GM10248 (cell line): ENCODE results near the gene MT1A.

Experiments
- CTCF ChIA-PET: fragments of 300-600 bp; sonication (Branson Sonifier 250); formaldehyde crosslinking; extraction: SDS; loops from one replicate; lab custom pipeline; 2021; ENCODE audit warnings: antibody characterized with exemption; lab: Yijun Ruan, JAX
- POLR2A ChIA-PET: fragments of 350-650 bp; sonication (Branson Sonifier 250); formaldehyde crosslinking; extraction: SDS; loops from one replicate; lab custom pipeline; 2020; ENCODE audit warnings: antibody characterized with exemption; lab: Yijun Ruan, JAX
- DNase-seq: peaks from one replicate; pipeline ENCODE4 v3.0.0; 2012; ENCODE audit errors: extremely low spot score
- TF ChIP-seq, protein P1 (sequence below): IDR thresholded peaks from 2 replicates; pipeline ENCODE4 v1.5.1; 2012; ENCODE audit warnings: mild to moderate bottlenecking, low read depth; ENCODE audit errors: extremely low read depth, missing control alignments, control extremely low read depth

MT1A gene

DNA sequence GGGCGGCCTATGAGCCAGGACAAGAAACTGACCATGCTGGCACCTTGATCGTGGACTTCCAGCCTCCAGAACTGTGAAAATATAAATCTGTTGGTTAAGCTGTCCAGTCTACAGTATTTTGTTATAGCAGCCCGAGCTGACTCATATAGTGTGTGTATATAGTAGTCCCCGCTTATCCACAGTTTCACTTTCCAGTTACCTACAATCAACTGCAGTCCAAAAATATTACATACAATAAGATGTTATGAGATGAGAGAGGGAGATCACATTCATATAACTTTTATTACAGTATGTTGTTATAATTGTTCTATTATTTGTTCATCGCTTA is 44.2 kb upstream of the MT1A start:
- POLR2A ChIA-PET, result no interaction called here
- CTCF ChIA-PET, result interaction anchor here (1.3 kb wide), 1 partner anchor 17 kb away, joined by 6 read pairs; no protein-coding TSS in a partner anchor
- TF ChIP-seq, protein P1, sequence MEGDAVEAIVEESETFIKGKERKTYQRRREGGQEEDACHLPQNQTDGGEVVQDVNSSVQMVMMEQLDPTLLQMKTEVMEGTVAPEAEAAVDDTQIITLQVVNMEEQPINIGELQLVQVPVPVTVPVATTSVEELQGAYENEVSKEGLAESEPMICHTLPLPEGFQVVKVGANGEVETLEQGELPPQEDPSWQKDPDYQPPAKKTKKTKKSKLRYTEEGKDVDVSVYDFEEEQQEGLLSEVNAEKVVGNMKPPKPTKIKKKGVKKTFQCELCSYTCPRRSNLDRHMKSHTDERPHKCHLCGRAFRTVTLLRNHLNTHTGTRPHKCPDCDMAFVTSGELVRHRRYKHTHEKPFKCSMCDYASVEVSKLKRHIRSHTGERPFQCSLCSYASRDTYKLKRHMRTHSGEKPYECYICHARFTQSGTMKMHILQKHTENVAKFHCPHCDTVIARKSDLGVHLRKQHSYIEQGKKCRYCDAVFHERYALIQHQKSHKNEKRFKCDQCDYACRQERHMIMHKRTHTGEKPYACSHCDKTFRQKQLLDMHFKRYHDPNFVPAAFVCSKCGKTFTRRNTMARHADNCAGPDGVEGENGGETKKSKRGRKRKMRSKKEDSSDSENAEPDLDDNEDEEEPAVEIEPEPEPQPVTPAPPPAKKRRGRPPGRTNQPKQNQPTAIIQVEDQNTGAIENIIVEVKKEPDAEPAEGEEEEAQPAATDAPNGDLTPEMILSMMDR, result no peak

DNA sequence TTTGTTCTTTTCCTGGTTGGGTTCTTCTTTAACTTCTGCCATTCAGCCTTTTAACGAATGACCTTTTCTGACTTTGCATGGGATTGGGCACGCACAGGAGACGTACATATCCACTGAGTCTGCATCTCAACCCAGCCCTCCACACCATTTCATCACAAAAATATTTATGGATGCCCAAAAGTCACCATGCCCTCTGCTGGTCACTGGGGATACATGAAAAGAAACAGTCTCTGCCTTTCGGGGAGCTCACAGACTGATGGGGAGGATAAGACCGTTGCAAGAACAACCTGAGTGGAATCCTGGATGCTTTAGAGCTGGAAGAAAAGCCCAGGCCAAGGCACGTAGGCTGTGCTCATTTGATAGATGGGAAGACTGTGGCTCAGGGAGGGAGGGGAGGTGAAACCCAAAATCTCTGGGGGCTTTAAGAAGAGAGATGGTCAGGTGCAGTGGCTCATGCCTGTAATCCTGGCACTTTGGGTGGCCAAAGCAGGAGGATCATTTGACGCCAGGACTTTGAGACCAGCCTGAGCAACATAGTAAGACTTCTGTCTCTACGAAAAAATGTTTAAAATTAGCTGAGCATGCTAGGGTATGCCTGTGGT is 38.0 kb upstream of the MT1A start:
- DNase-seq, result peak; percentile 57
- TF ChIP-seq, protein P1, result peak; percentile 63
- ChIA-PET POLR2A (interaction anchor here (0.5 kb wide), 1 partner anchor 304 kb away, joined by 6 read pairs; no protein-coding TSS in a partner anchor), CTCF (interaction anchor here (1.0 to 4.4 kb wide), 15 partner anchors 9 to 153 kb away, joined by 3 to 28 read pairs (median 4); partner anchors contain the start of gene MT1E)

More for the DNA sequence above, 44.2 kb upstream of the MT1A start:
- no peak for DNase-seq

DNA sequence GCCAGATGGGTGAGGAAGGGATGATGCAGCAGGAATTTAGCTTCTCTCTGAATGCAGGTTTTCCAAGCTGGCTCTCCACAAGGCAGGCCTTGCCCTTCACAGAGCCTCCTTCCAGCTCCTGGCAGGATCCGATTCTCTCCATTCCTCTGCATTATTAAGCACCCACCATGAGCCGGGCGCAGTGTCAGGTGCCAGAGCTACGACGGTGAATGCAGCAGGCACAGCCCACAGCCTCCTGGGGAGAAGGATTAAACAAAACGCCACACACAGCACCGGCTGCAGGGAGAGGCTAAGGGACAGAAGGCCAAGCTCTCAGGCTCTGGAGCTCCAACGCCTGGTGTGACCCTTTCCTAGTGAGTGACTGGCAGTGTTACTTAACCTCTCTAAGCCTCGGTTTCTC is 37.1 kb upstream of the MT1A start:
- ChIA-PET CTCF (interaction anchor here (1.0 to 4.4 kb wide), 14 partner anchors 9 to 154 kb away, joined by 3 to 28 read pairs (median 4); partner anchors contain the start of gene MT1E), POLR2A (no interaction called here)
- DNase-seq, result no peak
- TF ChIP-seq, protein P1, result no peak

DNA sequence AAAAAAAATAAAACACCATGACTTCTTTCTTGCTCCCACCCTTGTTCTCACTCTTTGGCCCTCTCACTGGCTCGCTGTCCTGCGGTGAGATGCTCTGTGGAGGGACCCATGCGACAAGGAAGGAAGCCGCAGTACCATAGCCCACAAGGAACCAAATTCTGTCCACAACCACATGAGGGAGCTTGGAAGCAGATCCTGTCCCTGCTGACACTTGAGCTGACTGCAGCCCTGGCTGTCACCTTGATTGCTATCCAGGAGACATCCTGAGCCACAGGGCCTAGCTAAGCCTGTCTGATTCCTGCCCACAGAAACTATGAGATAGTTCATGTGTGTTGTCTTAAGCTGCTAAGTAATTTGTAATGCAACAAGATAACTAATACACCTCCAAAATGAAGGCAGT is 34.9 kb upstream of the MT1A start:
- CTCF ChIA-PET, result interaction anchor here (0.6 to 4.4 kb wide), 8 partner anchors 10 to 143 kb away, joined by 3 to 35 read pairs (median 3); no protein-coding TSS in a partner anchor
- TF ChIP-seq, protein P1, result peak; percentile 27
- POLR2A ChIA-PET, result no interaction called here
- DNase-seq, result no peak

DNA sequence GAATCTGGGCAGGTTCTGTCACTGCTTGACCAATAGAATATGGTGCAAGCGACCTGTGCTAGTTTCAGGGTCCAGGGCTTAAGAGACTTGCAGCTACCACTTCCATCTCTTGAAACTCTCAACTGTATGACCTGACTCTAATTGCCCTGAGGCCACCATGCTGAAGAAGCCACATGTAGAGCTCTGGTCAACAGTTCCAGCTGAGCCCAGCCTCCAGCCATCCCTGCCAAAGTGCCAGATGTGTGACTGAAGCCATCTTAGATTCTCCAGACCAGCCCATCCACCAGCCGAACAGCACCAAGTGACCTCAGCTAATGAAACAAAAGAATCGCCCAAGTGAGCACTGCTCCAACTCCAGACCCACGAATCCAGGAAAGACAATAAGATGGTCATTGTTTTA is 33.5 kb upstream of the MT1A start:
- ChIA-PET CTCF (interaction anchor here (0.9 to 4.3 kb wide), 4 partner anchors 29 to 359 kb away, joined by 3 to 35 read pairs (median 4); no protein-coding TSS in a partner anchor), POLR2A (no interaction called here)
- no peak for DNase-seq
- TF ChIP-seq, protein P1, result no peak

DNA sequence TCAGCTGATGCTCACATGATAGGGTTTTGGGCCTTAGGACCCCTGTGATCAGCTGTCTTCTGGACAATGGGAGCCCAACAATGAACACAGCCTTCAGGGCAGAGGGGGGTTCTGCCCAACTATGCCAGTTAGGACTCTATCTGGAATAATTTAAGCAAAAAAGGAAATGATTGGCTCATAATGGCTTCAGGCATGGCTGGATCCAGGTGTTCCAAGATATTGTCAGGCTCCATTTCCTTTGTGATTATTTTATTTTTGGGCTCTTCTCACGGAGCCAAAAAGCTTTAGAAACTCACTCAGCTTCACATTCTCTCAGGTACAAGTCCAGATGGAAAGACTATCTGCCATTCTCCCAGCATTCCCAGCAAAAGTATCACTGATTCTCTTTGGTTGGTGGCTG is 33.0 kb upstream of the MT1A start:
- CTCF ChIA-PET, result interaction anchor here (0.9 to 4.3 kb wide), 4 partner anchors 29 to 359 kb away, joined by 3 to 35 read pairs (median 4); no protein-coding TSS in a partner anchor
- TF ChIP-seq, protein P1, result no peak
- POLR2A ChIA-PET, result no interaction called here
- DNase-seq, result no peak
